Mesodermal cell (in vitro differentiated cells): ENCODE results near the gene CLDN16. TPM values are rescaled to one million over a fixed set of nuclear protein-coding genes. Genes with fewer than 3 reads are reported as not detected.

Source experiments
- H3K27ac ChIP-seq: 2 replicates; pipeline ENCODE4 v1.7.0; 2013; ENCODE audit warnings: mild to moderate bottlenecking, low read depth, low read length, moderate library complexity; ENCODE audit not compliant: severe bottlenecking
- H3K36me3 ChIP-seq: 2 replicates; pipeline ENCODE4 v1.7.1; 2013; ENCODE audit warnings: mild to moderate bottlenecking, low read length, moderate library complexity; ENCODE audit not compliant: control insufficient read depth, insufficient read depth
- H3K4me1 ChIP-seq: one replicate; pipeline ENCODE4 v1.7.1; 2013; ENCODE audit warnings: mild to moderate bottlenecking, low read length; ENCODE audit not compliant: insufficient read depth, control insufficient read depth, poor library complexity, severe bottlenecking
- H3K4me3 ChIP-seq: 2 replicates; pipeline ENCODE4 v1.7.0; 2013; ENCODE audit warnings: low read length, control low read depth, mild to moderate bottlenecking; ENCODE audit not compliant: insufficient read depth, poor library complexity, severe bottlenecking; ENCODE audit errors: extremely low read depth
- H3K9me3 ChIP-seq: 2 replicates; pipeline ENCODE4 v1.7.1; 2013; ENCODE audit warnings: mild to moderate bottlenecking, low read length, moderate library complexity; ENCODE audit not compliant: control insufficient read depth
- WGBS, 2 experiments: methylation state at CpG; one replicate each; pipeline ENCODE4 v1.1.5; 2013; ENCODE audit warnings: missing lambda C conversion rate in 2 of 2; ENCODE audit not compliant: insufficient coverage in 2 of 2; 5-methylcytosine and 5-hydroxymethylcytosine counted together
- polyA plus RNA-seq, 2 experiments: library from polyadenylated mRNA; stranded (reverse); fragments of 50-300 nt; gene quantifications; one replicate each; pipeline ENCODE4 v1.2.3, GENCODE V29; 2013

The CLDN16 gene, protein sequence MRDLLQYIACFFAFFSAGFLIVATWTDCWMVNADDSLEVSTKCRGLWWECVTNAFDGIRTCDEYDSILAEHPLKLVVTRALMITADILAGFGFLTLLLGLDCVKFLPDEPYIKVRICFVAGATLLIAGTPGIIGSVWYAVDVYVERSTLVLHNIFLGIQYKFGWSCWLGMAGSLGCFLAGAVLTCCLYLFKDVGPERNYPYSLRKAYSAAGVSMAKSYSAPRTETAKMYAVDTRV
- not detected for polyA plus RNA-seq (2013, experiment 1 of 2)
- 0.20 TPM for polyA plus RNA-seq (2013, experiment 2 of 2)

DNA sequence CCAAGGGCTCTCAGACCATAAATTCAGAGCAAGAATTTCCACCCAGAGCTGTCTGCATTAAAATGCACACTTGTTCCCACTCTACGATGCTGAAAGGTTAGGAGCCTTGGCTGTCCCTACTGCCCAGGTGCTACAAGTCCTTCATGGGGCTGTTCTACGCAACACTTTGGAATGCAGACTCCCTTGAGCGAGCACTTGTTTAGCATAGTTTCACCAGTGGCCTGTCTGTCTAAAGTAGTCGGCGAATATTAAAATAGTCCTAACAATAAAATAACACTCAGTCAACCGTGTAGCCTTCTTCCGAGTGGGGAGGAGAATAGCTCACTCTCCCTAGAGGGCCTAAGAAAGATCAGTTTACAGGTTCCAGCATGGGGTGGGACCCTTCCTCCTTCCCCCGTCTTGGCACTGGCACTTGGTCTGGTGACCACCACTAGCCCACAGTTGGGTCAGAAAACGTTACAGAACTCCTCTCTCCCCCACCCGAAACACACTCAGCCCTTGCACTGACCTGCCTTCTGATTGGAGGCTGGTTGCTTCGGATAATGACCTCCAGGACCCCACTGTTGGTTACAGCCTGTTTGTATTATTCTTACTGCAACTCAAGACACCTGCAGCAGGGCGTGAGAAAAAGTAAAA is at the start of gene CLDN16:
CLDN16 (plus strand) TSS at position 586 of the 636 bp plus-strand sequence. CDS start 167 bp downstream, outside the sequence.
- H3K4me1 ChIP-seq = peaks cover 2% of the 10 kb centered on the region
- no peak within 1 kb of the TSS for H3K4me3 ChIP-seq
- WGBS, 2 experiments = 95 to 97% methylated on average over 7 to 9 of the region's 12 CpGs
- H3K36me3 ChIP-seq = no peaks in the 10 kb centered on the region
- H3K27ac ChIP-seq = no peak within 1 kb of the TSS
- no peaks in the 10 kb centered on the region for H3K9me3 ChIP-seq

DNA sequence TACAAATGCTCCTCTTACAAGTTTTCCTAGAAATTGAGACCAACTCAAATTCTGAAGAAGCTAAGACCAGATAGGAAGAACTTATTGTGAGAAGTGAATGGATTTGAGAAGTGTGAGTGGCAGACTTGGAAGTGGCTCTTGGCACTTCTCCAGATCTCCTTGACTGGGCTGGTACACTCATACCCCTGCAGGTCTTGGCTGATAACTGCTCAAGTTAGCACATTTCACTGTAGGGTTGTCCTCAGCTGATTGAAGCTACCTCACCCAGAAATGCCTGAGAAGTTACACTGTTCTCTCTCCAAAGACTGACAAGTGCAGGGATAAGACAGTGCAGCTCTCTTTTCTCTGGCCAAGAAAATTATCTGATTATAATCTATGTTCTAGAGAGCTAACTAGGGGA is 49.2 kb upstream of the CLDN16 start:
- Histone ChIP-seq H3K4me1 (peaks cover 3% of the 10 kb centered on the region), H3K9me3 (no peaks in the 10 kb centered on the region), H3K27ac (no peak overlapping the region), H3K4me3 (no peak overlapping the region), H3K36me3 (no peaks in the 10 kb centered on the region)

DNA sequence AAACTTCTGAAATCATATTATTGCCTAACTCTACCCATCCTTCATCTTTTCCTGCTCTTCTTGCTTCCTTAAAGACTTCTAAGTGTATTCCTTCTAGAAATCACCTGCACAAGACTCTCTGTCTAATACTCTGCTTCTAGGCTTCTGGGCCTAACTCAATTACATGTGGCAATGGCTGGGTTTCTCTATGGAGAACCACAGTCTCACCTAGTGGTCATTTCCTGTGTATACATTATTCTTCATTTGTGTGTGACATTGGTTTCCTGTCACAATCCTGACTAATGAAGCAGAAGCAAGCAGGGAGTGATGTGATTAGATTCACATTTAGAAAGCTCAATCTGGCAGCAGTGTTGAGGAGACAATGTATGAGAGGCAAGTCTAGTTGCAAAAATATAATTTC is 48.8 kb upstream of the CLDN16 start:
- H3K4me1 ChIP-seq = peaks cover 3% of the 10 kb centered on the region
- H3K4me3 ChIP-seq = no peak overlapping the region
- no peaks in the 10 kb centered on the region for H3K36me3 ChIP-seq
- no peaks in the 10 kb centered on the region for H3K9me3 ChIP-seq
- H3K27ac ChIP-seq = no peak overlapping the region

DNA sequence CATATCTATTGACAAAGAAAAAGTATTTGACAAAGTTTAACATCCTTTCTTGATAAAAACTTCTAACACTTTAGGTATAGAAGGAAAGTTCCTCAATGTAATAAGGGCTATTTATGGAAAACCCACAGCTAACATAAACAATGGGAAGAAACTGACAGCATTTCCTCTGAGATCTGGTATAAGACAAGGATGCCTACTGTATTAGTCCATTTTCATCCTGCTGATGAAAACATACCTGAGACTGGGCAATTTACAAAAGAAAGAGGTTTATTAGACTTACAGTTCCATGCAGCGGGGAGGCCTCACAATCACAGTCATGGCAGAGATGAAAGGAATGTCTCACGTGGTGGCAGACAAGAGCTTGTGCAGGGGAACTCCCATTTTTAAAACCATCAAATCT is 47.9 kb upstream of the CLDN16 start:
- peaks cover 9% of the 10 kb centered on the region for H3K4me1 ChIP-seq
- WGBS, 2 experiments = 80 to 93% methylated on average over 1 to 2 of the region's 2 CpGs
- H3K4me3 ChIP-seq = no peak overlapping the region
- no peaks in the 10 kb centered on the region for H3K36me3 ChIP-seq
- no peak overlapping the region for H3K27ac ChIP-seq
- H3K9me3 ChIP-seq = no peaks in the 10 kb centered on the region

DNA sequence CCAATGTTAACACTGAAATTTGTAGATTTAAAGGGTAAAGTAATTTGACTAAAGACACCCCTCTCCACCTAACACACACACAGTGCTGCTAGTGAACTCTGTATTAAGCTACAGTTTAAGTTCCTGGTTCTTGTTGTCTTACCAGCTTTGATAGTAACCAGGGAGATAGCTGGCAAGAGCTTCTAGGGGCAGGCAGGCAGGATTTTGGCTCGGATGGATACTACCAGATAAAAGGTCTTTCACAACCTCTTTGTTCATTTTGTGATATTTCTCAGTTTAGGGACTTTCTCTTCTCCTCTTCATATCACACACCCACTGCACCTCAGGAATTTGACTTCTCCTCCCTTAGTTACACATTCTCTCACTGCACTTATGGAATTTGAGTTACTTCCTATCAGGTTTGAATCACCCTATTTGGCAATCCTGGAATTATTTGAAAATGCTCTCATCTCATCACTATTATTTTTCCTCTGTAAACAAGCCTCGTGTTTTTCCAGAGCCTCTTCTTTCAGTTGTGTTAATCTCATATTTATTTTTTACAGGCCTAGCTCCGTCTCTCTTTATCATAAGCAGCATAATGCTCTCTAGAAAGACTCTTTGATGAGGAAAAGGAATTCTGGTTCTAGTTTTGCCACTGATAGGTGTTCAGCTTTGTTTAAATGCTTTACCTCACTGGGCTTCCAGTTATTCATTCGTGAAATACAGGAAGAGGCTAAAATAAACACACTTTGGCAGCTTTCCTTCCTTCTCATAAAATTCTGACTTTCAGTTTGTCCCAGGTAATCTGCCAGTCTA is 42.7 kb upstream of the CLDN16 start:
- WGBS, 2 experiments = 62 to 79% methylated on average over 2 of the region's 4 CpGs
- peak overlapping the region; percentile 54 for H3K27ac ChIP-seq
- H3K9me3 ChIP-seq = no peaks in the 10 kb centered on the region
- peaks cover 16% of the 10 kb centered on the region for H3K4me1 ChIP-seq
- H3K36me3 ChIP-seq = no peaks in the 10 kb centered on the region
- H3K4me3 ChIP-seq = no peak overlapping the region

DNA sequence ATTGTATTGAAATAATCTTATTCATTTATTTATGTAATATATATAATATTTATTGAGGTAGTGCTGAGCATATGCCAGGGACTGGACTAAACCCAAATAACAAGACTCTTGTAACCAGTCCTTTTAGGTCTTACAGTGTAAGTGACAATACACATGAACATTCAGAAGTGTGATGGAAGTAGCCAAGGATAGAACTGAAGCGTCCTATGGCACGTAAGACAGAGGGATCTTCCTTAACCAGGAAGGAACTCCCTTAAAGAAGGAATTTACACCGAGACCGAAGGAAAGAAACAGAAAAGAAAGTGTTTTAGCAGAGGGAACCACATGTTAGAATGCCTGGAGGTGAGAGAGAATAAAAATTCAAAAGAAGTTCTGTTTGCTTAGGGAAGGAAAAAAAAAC is 42.1 kb upstream of the CLDN16 start:
- Histone ChIP-seq H3K36me3 (no peaks in the 10 kb centered on the region), H3K4me1 (peaks cover 16% of the 10 kb centered on the region), H3K4me3 (no peak overlapping the region), H3K27ac (no peak overlapping the region), H3K9me3 (no peaks in the 10 kb centered on the region)
- WGBS, 2 experiments = 76 to 91% methylated on average over 3 to 4 of the region's 4 CpGs

DNA sequence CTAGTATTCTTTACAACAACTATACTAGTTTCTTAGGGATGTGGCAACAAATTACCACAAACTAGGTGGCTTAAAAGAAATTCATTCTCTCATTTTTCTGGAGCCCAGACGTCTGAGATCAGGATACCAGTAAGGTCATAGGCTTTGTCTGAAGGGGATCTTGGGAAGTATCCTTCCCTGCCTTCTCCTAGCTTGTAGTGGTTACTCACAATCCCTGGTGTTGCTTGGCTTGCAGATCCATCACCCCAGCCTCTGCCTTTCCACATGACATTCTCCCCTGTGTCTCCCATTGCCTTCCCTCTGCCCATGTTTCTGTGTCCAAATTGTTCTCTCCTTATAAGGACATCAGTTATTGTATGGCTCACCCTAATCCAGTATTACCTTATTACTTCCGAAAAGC is 41.4 kb upstream of the CLDN16 start:
- Histone ChIP-seq H3K27ac (no peak overlapping the region), H3K9me3 (no peaks in the 10 kb centered on the region), H3K4me1 (peaks cover 16% of the 10 kb centered on the region), H3K4me3 (no peak overlapping the region), H3K36me3 (no peaks in the 10 kb centered on the region)
- 100% methylated on average over 1 of the region's 2 CpGs; no CpG with 5 or more reads in 1 of the 2 experiments for WGBS, 2 experiments

DNA sequence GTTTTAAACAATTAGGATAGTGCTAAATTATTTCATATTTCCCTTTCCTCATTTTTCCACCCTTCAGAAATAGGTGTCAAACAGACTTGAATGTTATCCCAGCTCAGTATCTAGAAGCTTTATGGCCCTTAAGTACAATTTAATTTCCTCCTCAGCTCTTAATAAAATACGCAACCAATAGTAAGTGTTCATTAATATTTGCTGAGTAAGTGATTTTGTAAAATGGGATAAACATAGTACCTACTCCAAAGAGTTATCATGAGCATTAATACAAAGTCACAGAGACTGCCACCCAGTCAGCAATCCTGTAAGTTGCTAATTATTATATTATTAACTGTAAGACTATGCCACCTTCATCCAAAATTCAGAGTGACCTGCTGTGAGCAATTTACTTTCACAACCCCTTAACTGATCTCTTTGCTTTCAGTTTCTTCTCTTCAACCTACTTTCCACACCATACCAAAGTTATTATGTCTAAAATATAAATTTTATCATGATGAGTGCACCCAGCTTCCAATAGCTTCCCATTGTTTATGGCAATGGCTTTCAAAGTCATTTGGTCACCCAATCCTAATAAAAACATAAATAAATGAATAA is 35.0 kb upstream of the CLDN16 start:
- no peaks in the 10 kb centered on the region for H3K36me3 ChIP-seq
- H3K9me3 ChIP-seq = no peaks in the 10 kb centered on the region
- no peaks in the 10 kb centered on the region for H3K4me1 ChIP-seq
- no CpG with 5 or more reads among the region's 1 CpG for WGBS, 2 experiments
- no peak overlapping the region for H3K4me3 ChIP-seq
- H3K27ac ChIP-seq = no peak overlapping the region

DNA sequence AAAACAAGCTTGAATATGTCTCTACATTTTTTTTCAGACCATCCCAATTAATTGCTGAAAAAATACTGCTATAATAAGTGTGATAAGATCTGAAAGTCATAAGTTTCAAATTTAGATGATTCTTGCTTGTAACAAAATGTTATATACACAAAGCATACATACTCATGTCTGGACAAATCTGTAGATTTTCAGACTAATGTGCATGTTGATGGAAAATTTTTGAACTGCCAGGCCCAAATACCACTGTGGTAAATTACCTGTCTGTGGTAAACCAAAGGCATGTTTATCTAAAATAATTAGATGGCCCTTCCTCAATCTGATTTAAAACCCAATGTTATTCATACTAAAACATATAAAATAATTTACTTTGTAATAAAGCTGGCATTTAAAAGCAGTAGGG is 31.7 kb upstream of the CLDN16 start:
- H3K36me3 ChIP-seq = no peaks in the 10 kb centered on the region
- no peaks in the 10 kb centered on the region for H3K9me3 ChIP-seq
- H3K4me1 ChIP-seq = no peaks in the 10 kb centered on the region
- H3K4me3 ChIP-seq = no peak overlapping the region
- no peak overlapping the region for H3K27ac ChIP-seq

DNA sequence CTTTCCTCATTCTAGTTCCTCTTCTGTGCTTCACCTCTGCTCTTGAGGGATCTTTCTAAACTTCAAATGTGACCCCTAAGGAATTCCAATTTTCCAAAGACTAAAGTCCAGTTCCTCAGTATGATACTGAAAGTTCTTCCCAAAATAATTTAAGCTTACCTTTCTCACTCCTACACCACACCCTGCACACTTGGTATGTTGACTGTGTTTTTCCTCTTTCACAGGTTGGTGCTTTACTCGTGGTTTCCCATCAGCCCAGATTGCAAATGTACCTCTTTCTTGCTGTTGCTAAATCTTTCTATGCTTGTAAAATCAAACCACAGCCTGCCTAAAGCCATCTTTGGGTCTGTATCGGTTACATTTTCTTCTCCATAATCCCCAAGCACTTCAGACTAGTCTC is 30.5 kb upstream of the CLDN16 start:
- Histone ChIP-seq H3K36me3 (no peaks in the 10 kb centered on the region), H3K4me1 (no peaks in the 10 kb centered on the region), H3K4me3 (no peak overlapping the region), H3K27ac (no peak overlapping the region), H3K9me3 (no peaks in the 10 kb centered on the region)
- whole genome bisulfite sequencing, 2 experiments = 86 to 87% methylated on average over 2 of the region's 2 CpGs
